WTC11 (cell line): ENCODE measurements around the gene NTF3. TPM values are rescaled to one million over a fixed set of nuclear protein-coding genes. Genes with fewer than 3 reads are reported as not detected.

Experiments
- ATAC-seq: fragments of 200-7000 bp; cut with Tn5 transposase; 2 replicates; pipeline ENCODE4 v1.10.0; 2021; ENCODE audit warnings: mild to moderate bottlenecking, moderate library complexity
- CTCF ChIA-PET: fragments of 300-600 bp; sonication (Branson Sonifier 250); formaldehyde crosslinking; loops from one replicate; lab custom pipeline; 2021; ENCODE audit warnings: antibody characterized with exemption; lab: Charles Lee
- POLR2A ChIA-PET: fragments of 350-600 bp; sonication (Branson Sonifier 250); formaldehyde crosslinking; loops from one replicate; lab custom pipeline; 2021; ENCODE audit warnings: antibody characterized with exemption; lab: Charles Lee
- DNase-seq: peaks from one replicate; pipeline ENCODE4 v3.0.0; 2021; ENCODE audit warnings: low spot score
- H3K27ac Mint-ChIP-seq: 2 replicates; pipeline ENCODE4 v1.8.0; 2021; ENCODE audit warnings: mixed read lengths
- H3K27me3 Mint-ChIP-seq: 2 replicates; pipeline ENCODE4 v1.8.0; 2021; ENCODE audit warnings: low read depth, mild to moderate bottlenecking, moderate library complexity, mixed read lengths
- H3K36me3 Mint-ChIP-seq: 2 replicates; pipeline ENCODE4 v1.8.0; 2021; ENCODE audit warnings: mixed read lengths
- H3K4me1 Mint-ChIP-seq: 2 replicates; pipeline ENCODE4 v1.8.0; 2022; ENCODE audit warnings: mixed read lengths
- H3K4me3 Mint-ChIP-seq: 2 replicates; pipeline ENCODE4 v1.8.0; 2021; ENCODE audit warnings: mild to moderate bottlenecking, moderate library complexity, mixed read lengths
- H3K9me3 Mint-ChIP-seq: 2 replicates; pipeline ENCODE4 v1.8.0; 2021; ENCODE audit warnings: mixed read lengths
- FOXP1 ChIP-seq: sonication (generic); formaldehyde crosslinking; IDR thresholded peaks from 2 replicates; pipeline ENCODE4 v1.8.0; 2022; ENCODE audit warnings: missing genetic modification reagents, mild to moderate bottlenecking, moderate library complexity, borderline replicate concordance
- JUN ChIP-seq: sonication (generic); formaldehyde crosslinking; IDR thresholded peaks from 2 replicates; pipeline ENCODE4 v1.8.0; 2023; ENCODE audit warnings: mild to moderate bottlenecking, missing genetic modification reagents
- NR2C2 ChIP-seq: sonication (generic); formaldehyde crosslinking; IDR thresholded peaks from 2 replicates; pipeline ENCODE4 v1.8.0; 2022; ENCODE audit warnings: mild to moderate bottlenecking, missing genetic modification reagents
- ZNF219 ChIP-seq: sonication (generic); formaldehyde crosslinking; IDR thresholded peaks from 2 replicates; pipeline ENCODE4 v1.8.0; 2023; ENCODE audit warnings: missing genetic modification reagents, mild to moderate bottlenecking, borderline replicate concordance
- ZNF671 ChIP-seq: fragments of 250-450 bp; sonication (Bioruptor Pico); IDR thresholded peaks from 2 replicates; pipeline ENCODE4 v1.8.0; 2021; ENCODE audit warnings: mild to moderate bottlenecking
- total RNA-seq: library from RNA; stranded (reverse); gene quantifications from 3 replicates; pipeline ENCODE4 v1.2.3, GENCODE V29; 2021
- TF ChIP-seq, protein P1 (sequence below): sonication (generic); formaldehyde crosslinking; IDR thresholded peaks from 2 replicates; pipeline ENCODE4 v1.8.1; 2022; ENCODE audit warnings: low read depth, mild to moderate bottlenecking, moderate library complexity, missing genetic modification reagents, borderline replicate concordance
- TF ChIP-seq, protein P2 (sequence below): fragments of 250-450 bp; sonication (Bioruptor Pico); IDR thresholded peaks from 2 replicates; pipeline ENCODE4 v1.8.0; 2021; ENCODE audit warnings: mild to moderate bottlenecking
- TF ChIP-seq, protein P3 (sequence below): sonication (generic); formaldehyde crosslinking; IDR thresholded peaks from 2 replicates; pipeline ENCODE4 v1.8.0; 2022; ENCODE audit warnings: mild to moderate bottlenecking, missing genetic modification reagents
- TF ChIP-seq, protein P4 (sequence below): sonication (generic); formaldehyde crosslinking; IDR thresholded peaks from 2 replicates; pipeline ENCODE4 v1.8.0; 2023; ENCODE audit warnings: missing genetic modification reagents
- TF ChIP-seq, protein P5 (sequence below): sonication (generic); formaldehyde crosslinking; IDR thresholded peaks from 2 replicates; pipeline ENCODE4 v1.8.0; 2022; ENCODE audit warnings: mild to moderate bottlenecking, missing genetic modification reagents
- TF ChIP-seq, protein P6 (sequence below): sonication (generic); formaldehyde crosslinking; IDR thresholded peaks from 2 replicates; pipeline ENCODE4 v1.8.1; 2023; ENCODE audit warnings: mild to moderate bottlenecking, missing genetic modification reagents
- TF ChIP-seq, protein P7 (sequence below): sonication (generic); formaldehyde crosslinking; IDR thresholded peaks from 2 replicates; pipeline ENCODE4 v1.8.0; 2022; ENCODE audit warnings: missing genetic modification reagents
- TF ChIP-seq, protein P8 (sequence below): sonication (generic); formaldehyde crosslinking; IDR thresholded peaks from 2 replicates; pipeline ENCODE4 v1.8.1; 2022; ENCODE audit warnings: missing genetic modification reagents, borderline replicate concordance

Gene NTF3
- total RNA-seq, 1 experiment from 2014 or later, result 1.3 TPM

DNA sequence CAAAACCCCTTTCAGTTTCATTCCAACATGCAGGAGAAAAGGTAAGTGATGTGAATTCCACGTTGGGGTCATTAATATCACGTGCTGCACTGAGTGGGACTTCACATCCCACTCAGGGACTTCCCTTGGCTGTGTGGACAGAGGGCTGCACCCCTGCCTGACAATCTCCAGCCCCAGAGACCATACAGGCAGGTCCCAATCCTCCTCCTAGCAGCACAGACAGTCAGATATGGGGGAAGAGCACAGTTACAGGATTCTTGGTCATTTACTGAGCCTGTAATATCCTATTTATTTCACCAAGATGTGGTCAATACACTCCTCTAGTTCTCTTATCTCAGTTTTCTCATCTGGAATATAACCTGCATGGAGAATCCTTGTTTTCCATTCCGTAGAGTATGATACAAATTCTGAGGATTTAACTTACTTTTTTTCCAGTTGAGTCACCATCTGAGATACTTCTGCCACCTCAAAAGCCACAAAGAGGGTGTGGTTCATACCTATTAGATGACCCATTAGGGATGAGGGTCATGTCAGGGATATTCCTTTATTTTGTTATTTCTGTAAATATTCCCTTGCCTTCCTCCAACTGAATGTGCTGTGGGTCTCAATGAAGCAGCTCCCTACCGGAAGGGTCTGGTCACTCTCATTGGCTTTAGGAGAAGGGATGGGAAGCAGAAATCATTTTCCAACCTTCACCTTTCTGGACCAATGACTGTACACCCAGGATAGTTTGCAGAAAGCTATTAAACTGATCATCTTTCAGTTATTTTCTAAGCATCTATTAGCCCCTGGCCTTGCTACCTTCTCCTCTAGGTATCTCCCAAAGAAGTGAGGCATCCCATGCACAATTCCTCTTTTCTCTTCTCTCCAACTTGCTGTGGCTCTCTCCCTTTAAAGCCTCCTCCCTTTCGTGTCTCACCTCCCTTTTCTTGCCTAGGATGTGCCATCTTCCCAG is 43.0 kb upstream of the NTF3 start:
- no peaks in the 10 kb centered on the region for H3K36me3 Mint-ChIP-seq

More for the DNA sequence above, 43.0 kb upstream of the NTF3 start:
- DNase-seq, result no peak
- H3K4me1 Mint-ChIP-seq, result peaks cover 11% of the 10 kb centered on the region
- TF ChIP-seq ZNF219 (CRISPR knock-in tag), result no peak
- TF ChIP-seq FOXP1 (CRISPR knock-in tag), result no peak
- TF ChIP-seq, protein P1, sequence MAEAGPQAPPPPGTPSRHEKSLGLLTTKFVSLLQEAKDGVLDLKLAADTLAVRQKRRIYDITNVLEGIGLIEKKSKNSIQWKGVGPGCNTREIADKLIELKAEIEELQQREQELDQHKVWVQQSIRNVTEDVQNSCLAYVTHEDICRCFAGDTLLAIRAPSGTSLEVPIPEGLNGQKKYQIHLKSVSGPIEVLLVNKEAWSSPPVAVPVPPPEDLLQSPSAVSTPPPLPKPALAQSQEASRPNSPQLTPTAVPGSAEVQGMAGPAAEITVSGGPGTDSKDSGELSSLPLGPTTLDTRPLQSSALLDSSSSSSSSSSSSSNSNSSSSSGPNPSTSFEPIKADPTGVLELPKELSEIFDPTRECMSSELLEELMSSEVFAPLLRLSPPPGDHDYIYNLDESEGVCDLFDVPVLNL, result no peak
- TF ChIP-seq, protein P2, sequence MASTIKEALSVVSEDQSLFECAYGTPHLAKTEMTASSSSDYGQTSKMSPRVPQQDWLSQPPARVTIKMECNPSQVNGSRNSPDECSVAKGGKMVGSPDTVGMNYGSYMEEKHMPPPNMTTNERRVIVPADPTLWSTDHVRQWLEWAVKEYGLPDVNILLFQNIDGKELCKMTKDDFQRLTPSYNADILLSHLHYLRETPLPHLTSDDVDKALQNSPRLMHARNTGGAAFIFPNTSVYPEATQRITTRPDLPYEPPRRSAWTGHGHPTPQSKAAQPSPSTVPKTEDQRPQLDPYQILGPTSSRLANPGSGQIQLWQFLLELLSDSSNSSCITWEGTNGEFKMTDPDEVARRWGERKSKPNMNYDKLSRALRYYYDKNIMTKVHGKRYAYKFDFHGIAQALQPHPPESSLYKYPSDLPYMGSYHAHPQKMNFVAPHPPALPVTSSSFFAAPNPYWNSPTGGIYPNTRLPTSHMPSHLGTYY, result no peak
- no peak for TF ChIP-seq JUN
- TF ChIP-seq, protein P3, sequence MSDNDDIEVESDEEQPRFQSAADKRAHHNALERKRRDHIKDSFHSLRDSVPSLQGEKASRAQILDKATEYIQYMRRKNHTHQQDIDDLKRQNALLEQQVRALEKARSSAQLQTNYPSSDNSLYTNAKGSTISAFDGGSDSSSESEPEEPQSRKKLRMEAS (CRISPR knock-in tag), result no peak
- TF ChIP-seq, protein P4, sequence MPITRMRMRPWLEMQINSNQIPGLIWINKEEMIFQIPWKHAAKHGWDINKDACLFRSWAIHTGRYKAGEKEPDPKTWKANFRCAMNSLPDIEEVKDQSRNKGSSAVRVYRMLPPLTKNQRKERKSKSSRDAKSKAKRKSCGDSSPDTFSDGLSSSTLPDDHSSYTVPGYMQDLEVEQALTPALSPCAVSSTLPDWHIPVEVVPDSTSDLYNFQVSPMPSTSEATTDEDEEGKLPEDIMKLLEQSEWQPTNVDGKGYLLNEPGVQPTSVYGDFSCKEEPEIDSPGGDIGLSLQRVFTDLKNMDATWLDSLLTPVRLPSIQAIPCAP (CRISPR knock-in tag), result no peak
- TF ChIP-seq, protein P5, sequence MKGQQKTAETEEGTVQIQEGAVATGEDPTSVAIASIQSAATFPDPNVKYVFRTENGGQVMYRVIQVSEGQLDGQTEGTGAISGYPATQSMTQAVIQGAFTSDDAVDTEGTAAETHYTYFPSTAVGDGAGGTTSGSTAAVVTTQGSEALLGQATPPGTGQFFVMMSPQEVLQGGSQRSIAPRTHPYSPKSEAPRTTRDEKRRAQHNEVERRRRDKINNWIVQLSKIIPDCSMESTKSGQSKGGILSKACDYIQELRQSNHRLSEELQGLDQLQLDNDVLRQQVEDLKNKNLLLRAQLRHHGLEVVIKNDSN (CRISPR knock-in tag), result no peak
- TF ChIP-seq, protein P6, sequence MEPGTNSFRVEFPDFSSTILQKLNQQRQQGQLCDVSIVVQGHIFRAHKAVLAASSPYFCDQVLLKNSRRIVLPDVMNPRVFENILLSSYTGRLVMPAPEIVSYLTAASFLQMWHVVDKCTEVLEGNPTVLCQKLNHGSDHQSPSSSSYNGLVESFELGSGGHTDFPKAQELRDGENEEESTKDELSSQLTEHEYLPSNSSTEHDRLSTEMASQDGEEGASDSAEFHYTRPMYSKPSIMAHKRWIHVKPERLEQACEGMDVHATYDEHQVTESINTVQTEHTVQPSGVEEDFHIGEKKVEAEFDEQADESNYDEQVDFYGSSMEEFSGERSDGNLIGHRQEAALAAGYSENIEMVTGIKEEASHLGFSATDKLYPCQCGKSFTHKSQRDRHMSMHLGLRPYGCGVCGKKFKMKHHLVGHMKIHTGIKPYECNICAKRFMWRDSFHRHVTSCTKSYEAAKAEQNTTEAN, result no peak
- TF ChIP-seq, protein P7, sequence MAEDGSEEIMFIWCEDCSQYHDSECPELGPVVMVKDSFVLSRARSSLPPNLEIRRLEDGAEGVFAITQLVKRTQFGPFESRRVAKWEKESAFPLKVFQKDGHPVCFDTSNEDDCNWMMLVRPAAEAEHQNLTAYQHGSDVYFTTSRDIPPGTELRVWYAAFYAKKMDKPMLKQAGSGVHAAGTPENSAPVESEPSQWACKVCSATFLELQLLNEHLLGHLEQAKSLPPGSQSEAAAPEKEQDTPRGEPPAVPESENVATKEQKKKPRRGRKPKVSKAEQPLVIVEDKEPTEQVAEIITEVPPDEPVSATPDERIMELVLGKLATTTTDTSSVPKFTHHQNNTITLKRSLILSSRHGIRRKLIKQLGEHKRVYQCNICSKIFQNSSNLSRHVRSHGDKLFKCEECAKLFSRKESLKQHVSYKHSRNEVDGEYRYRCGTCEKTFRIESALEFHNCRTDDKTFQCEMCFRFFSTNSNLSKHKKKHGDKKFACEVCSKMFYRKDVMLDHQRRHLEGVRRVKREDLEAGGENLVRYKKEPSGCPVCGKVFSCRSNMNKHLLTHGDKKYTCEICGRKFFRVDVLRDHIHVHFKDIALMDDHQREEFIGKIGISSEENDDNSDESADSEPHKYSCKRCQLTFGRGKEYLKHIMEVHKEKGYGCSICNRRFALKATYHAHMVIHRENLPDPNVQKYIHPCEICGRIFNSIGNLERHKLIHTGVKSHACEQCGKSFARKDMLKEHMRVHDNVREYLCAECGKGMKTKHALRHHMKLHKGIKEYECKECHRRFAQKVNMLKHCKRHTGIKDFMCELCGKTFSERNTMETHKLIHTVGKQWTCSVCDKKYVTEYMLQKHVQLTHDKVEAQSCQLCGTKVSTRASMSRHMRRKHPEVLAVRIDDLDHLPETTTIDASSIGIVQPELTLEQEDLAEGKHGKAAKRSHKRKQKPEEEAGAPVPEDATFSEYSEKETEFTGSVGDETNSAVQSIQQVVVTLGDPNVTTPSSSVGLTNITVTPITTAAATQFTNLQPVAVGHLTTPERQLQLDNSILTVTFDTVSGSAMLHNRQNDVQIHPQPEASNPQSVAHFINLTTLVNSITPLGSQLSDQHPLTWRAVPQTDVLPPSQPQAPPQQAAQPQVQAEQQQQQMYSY (CRISPR knock-in tag), result no peak
- no peak for TF ChIP-seq ZNF671 (CRISPR knock-in tag)
- TF ChIP-seq, protein P8, sequence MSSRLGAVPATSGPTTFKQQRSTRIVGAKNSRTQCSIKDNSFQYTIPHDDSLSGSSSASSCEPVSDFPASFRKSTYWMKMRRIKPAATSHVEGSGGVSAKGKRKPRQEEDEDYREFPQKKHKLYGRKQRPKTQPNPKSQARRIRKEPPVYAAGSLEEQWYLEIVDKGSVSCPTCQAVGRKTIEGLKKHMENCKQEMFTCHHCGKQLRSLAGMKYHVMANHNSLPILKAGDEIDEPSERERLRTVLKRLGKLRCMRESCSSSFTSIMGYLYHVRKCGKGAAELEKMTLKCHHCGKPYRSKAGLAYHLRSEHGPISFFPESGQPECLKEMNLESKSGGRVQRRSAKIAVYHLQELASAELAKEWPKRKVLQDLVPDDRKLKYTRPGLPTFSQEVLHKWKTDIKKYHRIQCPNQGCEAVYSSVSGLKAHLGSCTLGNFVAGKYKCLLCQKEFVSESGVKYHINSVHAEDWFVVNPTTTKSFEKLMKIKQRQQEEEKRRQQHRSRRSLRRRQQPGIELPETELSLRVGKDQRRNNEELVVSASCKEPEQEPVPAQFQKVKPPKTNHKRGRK (CRISPR knock-in tag), result no peak
- no peak for TF ChIP-seq NR2C2 (CRISPR knock-in tag)
- TF ChIP-seq, all 79 proteins: peak for 0
- H3K27me3 Mint-ChIP-seq, result no peaks in the 10 kb centered on the region
- no peak for ATAC-seq
- ChIA-PET CTCF (no interaction called here), POLR2A (no interaction called here)
- no peaks in the 10 kb centered on the region; the same call in 1 of the 2 replicates for H3K9me3 Mint-ChIP-seq
- H3K27ac Mint-ChIP-seq, result no peak overlapping the region
- H3K4me3 Mint-ChIP-seq, result no peak overlapping the region
